ENCODE measurements around the gene NOL4L.

Gene NOL4L

GRCh38 chr20:32559753-32560380, 25.3 kb downstream of the NOL4L start:
- no peak for DNase-seq

- DNase-seq: no peak
Measured at GRCh38 chr20:32559205-32559752, 25.9 kb downstream of the NOL4L start.

- no peak for DNase-seq
Measured at GRCh38 chr20:32558526-32558925, 26.6 kb downstream of the NOL4L start.

GRCh38 chr20:32557319-32557718, 27.8 kb downstream of the NOL4L start:
- DNase-seq: no peak

GRCh38 chr20:32556312-32557184, 28.6 kb downstream of the NOL4L start:
- no peak for DNase-seq

GRCh38 chr20:32555584-32555983, 29.5 kb downstream of the NOL4L start:
- DNase-seq: no peak

GRCh38 chr20:32554965-32555289, 30.2 kb downstream of the NOL4L start:
- DNase-seq: no peak

GRCh38 chr20:32553618-32554017, 31.5 kb downstream of the NOL4L start:
- DNase-seq: no peak

GRCh38 chr20:32551693-32552092, 33.4 kb downstream of the NOL4L start:
- no peak for DNase-seq

GRCh38 chr20:32549842-32550241, 35.3 kb downstream of the NOL4L start:
- no peak for DNase-seq

GRCh38 chr20:32547753-32548034, 37.4 kb downstream of the NOL4L start:
- no peak for DNase-seq

GRCh38 chr20:32546918-32547752, 38.0 kb downstream of the NOL4L start:
- no peak for DNase-seq

GRCh38 chr20:32544893-32545840, 40.0 kb downstream of the NOL4L start:
- no peak for DNase-seq

GRCh38 chr20:32544260-32544722, 40.8 kb downstream of the NOL4L start:
- no peak for DNase-seq

- DNase-seq: no peak
Measured at GRCh38 chr20:32543570-32544259, 41.4 kb downstream of the NOL4L start.

- no peak for DNase-seq
Measured at GRCh38 chr20:32542259-32542615, 42.9 kb downstream of the NOL4L start.

- no peak for DNase-seq
Measured at GRCh38 chr20:32541323-32542258, 43.5 kb downstream of the NOL4L start.

- no peak for DNase-seq
Measured at GRCh38 chr20:32539817-32540675, 45.1 kb downstream of the NOL4L start.

GRCh38 chr20:32539026-32539816, 45.9 kb downstream of the NOL4L start:
- DNase-seq: no peak

Measured in NCI-H1694 treated with DMSO at 0.1 percent for 48 hours (cell line).